Activated CD4-positive, alpha-beta T cell treated with anti-CD3 and anti-CD28 coated beads, Interleukin-2, amount 50 U/mL, for 16 hours (primary cell): ENCODE results near the gene ADAP2.
"Not testable (repeated sequence)": the region's sequence is repeated elsewhere in the genome, so short reads cannot be mapped to it uniquely, and the experiment has no call there.

Experiments
- DNase-seq: peaks from one replicate; pipeline ENCODE4 v3.0.0-alpha.2; 2020

ADAP2 gene

DNA sequence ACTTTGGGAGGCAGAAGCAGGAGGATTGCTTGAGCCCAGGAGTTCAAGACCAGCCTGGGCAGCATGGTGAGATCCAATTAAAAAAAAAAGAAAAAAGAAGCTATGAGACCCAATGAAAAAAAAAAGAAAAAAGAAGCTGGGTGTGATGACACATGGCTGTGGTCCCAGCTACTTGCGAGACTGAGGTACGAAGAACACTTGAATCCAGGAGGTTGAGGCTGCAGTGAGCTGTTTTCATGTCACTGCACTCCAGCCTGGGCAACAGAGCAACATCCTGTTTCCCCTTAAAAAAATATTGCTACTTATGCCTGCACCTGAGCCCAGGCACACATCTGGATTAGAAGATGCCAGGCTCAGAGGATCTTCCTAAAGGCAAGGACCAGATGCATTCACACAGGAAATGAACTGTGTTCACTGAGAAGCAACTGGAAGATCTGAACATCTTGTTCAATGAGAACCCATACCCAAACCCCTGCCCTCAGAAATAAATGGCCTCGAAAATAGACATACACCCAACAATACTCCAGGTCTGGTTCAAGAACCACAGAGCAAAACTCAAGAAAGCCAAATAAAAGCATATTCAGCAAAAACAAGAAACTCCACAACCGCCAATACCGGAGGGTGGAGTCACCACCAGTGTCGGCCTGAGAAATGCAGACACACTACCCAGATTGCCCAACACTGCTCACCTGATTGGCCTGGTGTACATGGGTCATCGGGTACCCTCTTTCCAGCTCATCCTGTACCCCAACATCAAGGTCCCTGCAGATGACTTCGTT is 53.5 kb downstream of the ADAP2 start:
- no peak for DNase-seq

DNA sequence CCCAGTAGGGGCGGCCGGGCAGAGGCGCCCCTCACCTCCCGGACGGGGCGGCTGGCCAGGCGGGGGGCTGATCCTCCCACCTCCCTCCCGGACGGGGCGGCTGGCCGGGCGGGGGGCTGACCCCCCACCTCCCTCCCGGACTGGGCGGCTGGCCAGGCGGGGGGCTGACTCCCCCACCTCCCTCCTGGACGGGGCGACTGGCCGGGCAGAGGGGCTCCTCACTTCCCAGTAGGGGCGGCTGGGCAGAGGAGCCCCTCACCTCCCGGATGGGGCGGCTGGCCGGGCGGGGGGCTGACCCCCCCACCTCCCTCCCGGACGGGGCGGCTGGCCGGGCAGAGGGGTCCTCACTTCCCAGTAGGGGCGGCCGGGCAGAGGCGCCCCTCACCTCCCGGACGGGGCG is 58.2 kb downstream of the ADAP2 start:
- DNase-seq: not testable (repeated sequence)

DNA sequence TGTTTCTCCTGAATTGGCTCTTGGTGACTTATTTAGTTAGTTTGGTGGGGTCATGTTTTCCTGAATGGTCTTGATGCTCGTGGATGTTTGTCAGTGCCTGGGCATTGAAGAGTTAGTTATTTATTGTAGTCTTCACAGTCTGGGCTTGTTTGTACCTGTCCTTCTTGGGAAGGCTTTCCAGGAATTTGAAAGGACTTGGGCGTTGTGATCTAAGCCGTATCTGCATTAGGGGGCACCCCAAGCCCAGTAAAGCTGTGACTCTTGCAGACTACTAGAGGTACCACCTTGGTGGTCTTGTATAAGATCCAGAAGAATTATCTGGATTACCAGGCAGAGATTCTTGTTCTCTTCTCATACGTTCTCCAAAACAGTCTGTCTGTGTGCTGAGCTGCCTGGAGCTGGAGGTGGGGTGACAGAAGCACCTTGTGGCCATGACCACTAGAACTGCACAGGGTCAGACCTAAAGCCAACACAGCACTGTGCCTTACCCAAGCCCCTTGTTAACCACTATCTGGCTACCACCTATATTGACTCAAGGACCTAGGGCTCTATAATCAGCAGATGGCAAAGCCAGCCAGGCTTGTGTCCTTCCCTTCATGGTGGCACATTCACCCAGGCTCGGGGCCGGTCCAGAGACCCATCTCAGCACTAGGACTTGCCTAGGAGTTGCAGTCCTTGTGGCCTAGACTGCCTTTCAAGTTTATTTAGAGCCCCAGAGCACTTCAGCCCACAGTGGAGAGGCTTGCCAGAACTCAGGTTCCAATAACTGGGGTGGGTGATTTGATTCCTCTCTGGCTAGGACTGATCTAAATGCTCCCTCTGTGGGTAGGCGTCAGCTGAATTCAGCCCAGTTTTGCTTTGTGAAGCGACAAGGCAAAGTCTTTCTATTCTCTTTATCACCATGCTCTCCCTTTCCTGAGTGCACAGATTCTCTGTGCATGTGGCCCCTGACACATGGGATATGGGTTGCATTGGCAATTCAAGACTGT is 60.1 kb downstream of the ADAP2 start:
- no peak for DNase-seq

DNA sequence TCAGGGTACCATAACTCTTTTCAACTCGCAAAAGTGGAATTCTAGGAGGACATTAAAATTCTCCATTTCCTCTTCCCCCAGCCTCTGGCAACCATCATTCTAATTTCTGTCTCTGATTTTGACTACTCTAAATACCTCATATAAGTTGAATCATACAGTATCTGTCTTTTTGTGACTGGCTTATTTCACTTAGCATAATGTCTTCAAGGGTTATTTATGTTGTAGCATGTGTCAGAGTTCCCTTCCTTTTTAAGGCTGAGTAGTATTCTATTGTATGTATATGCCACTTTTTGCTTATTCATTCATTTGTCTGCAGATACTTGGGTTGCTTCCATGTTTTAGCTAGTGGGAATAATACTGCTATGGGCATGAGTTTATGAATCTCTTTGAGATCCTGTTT is 61.1 kb downstream of the ADAP2 start:
- DNase-seq: no peak

DNA sequence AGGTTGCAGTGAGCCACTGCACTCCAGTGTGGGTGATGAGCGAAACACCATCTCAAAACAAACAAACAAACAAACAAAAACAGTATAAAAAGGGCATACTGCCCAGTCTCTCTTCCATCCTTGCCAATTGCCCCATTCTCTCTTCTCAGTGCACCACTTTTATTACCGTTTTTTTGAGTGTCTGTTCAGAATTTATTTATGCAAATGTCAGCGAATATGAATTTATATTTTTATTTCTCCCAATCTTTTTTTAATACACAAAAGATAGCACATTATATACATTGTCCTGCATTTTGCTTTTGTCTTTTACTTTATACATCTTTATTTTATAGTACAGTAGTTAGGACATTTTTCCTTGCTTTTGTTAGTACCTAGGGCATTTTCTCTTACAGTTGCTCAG is 68.7 kb downstream of the ADAP2 start:
- DNase-seq: no peak

DNA sequence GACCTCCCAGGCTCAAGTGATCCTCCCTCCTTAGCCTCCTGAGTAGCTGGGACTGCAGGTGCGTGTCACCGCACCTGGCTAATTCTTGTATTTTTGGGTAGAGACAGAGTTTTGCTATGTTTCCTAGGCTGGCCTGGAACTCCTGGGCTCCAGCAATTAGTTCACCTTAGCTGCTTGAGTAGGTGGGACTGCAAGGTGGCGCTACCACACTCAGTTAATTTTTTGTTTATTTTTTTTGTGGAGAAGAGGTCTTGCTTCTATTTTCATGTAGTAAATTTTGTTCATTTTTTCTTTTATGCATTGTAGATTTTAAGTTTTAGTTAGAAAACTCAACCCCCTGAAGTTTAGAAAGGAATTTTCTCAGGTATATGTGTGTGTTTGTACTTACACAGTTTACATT is 70.8 kb downstream of the ADAP2 start:
- DNase-seq: no peak

DNA sequence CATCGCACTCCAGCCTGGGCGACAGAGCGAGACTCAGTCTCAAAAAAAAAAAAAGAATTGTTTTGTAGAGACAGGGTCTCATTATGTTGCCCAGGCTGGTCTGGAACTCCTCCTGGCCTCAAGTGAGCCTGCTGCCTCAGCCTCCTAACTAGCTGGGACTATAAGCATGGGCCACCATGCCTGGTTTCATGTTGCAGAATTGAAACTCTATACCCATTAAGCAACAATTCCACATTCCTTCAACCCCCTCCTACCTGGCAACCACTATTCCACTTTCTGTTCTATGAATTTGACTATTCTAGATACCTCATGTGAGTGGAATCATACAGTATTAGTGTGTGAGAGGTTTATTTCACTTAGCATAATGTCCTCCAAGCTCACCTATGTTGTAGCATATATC is 73.6 kb downstream of the ADAP2 start:
- no peak for DNase-seq

DNA sequence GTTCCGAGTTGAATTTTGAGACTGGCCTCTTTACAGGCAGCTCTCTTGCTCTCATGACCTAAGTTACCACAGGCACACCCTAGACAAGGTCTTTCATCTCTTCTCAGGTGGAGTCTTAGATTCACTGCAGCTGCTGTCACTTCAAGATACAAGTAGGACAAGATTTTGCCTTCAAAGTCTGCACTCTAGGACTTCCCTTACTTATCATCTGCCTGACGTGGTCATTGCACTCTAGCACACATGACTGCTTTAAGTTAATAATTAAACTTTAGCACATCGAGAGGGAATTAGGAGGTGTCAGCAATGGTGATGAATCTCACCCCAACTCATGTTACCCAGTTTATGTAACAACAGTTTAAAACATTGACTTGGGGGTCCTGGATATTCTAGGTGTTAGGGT is 74.7 kb downstream of the ADAP2 start:
- no peak for DNase-seq

DNA sequence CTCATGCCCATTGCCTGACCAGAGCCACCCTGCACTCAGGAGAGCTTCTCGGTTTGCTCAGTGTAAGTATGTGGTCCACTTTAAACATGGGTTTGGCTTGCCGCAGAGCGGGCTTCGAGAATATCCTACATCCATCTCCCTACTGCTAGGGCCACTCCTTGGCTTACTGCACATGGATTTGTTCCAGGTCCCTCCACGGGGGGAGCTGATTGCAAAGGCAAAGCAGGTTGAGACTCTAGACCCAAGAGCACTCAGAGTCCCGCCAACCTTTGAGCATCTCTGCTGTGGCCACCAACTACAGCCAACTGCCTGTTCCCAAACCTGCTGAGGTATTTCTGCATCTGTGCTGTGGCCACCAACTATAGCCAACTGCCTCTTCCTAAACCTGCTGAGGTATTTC is 75.5 kb downstream of the ADAP2 start:
- no peak for DNase-seq

DNA sequence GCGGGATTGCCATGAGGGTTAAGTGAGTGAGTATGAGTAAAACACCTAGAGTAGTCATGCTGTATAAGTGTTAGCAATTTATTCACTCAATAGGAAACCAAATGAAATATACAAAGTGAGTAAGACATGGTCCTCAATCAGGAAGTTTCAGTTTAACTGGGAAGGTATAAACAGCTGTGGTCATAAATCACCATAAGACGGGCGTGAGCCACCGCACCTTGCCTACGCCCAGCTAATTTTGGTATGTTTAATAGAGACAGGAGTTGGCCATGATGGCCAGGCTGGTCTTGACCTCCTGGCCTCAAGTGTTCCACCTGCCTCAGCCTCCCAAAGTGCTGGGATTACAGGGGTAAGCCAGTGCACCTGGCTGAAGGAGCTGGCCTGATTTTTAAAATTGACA is 76.1 kb downstream of the ADAP2 start:
- DNase-seq: no peak

DNA sequence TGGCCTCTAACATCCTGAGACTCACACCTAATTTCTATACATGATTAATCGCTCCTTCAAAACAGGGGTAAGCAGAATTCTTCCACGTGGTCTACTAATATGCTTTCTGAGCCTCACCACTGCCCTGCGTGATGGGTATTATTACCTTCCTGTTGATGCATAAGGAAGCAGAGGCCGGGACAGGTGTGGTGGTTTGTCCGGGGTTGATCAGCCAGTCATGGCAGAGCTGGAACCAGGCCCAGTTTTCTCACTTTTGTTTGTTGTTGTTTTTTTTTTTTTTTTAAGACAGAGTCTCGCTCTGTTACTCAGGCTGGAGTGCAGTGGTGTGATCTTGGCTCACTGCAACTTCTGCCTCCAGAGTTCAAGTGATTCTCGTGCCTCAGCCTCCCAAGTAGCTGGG is 80.3 kb downstream of the ADAP2 start:
- no peak for DNase-seq

DNA sequence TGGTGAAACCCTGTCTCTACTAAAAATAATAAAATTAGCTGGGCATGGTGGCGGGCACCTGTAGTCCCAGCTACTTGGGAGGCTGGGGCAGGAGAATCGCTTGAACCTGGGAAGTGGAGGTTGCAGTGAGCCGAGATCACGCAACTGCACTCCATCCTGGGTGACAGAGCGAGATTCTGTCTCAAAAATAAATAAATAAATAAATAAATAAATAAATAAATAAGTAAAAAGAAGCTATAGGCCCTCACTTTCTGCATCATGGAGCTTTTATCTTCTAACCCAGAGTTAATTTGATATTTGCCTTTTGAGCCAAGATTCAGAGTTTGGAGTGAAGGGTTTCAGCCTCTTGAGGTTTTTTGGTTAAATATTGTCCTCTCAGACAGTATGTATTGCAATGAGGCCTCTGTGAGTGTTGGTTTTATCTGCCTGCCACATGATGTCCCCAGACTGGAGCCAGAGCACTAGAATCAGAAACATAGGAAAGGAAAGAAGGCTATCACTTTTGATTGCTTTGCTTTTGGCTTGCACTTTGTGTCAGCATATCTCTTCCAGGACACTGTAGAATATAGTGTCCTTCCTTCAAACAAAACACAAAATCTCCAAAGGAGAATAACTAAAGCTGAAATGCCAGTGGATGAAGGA is 81.6 kb downstream of the ADAP2 start:
- DNase-seq: no peak

DNA sequence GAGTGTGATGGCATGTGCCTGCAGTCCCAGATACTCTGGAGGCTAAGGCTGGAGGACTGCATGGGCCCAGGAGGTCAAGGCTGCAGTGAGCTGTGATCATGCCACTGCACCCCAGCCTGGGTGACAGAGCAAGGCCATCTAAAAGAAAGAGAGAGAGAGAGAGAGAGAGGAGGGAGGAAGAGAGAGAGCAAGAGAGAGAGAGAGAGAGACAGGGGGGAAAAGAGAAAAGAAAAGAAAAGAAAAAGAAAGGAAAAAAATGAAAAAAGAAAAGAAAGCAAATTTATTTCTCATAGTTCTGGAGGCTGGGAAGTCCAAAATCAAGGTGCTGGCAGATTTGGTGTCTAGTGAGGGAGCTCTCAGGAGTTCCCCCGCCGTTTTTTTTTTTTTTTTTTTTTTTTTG is 82.4 kb downstream of the ADAP2 start:
- DNase-seq: no peak

DNA sequence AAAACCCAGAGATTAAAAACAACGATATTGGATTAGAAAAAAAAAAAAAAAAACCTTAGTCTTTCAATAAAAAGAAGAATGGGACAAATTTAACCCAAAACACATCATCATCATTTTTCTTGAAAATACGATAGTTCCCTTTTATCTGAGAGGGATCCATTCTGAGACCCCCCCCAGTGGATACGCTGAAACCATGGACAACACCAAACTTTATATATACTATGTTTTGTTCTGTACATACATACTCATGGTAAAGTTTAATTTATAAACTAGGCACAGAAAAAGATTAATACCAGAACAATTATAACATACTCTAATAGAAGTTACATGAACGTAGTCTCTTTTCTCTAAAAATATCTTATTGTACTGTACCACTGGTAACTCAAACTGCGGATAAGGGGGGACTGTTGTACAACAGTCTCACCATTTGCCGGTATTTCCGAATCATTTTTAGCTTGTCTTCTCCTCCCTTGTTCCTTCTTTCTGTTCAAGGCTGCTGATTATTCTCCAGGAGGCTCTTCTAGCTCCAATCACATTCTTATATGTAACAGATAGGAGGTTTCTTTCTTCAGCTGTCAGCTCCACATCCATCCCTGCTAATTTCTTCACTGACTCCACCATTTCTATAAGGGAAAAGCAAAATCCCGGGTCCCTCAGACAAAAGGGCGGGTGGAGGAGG is 86.1 kb downstream of the ADAP2 start:
- DNase-seq: no peak

DNA sequence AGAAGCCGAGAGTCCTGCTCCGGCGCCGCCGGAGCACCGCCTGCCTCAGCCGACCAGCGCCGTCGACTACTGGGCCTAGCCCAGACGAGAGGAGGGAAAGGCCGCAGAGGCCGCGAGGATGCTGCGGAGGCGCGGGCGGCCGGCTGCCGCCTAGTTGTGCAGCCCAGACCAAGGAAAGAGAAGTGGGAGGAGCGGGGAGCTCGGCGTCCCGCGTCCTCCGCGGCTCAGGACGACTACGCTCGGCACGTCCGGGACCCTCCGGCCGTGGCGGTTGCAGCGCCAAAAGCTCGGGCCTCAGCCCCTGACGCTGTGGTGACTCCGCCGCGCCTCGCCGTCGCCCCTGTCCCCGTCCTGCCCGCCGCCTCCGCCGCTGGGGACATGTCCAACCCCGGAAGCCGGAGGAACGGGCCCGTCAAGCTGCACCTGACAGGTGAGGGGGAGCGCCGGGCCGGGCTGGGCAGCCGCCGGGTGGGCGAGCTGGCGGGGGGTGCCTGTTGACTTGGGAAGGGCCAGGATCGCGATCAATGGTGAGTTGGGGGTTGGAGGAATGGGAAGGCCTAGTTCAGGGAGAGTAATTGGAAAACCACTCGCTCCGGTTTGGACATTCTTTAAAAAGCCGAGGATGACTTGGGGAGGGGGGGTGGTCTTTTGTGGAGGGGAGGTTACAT is 86.8 kb downstream of the ADAP2 start:
- peak; percentile 51 for DNase-seq
